ENCODE data around the gene MARCHF11.

Gene MARCHF11

GRCh38 chr5:16082982-16083381, 96.6 kb downstream of the MARCHF11 start:
- DNase-seq (ENCODE audit: low spot score) = no peak
- ChIA-PET CTCF (interaction anchor here (0.6 kb wide), 1 partner anchor 1107 kb away, joined by 3 read pairs; no protein-coding TSS in a partner anchor), POLR2A (ENCODE audit: low non-redundant PET) (no interaction called here)
- no peak overlapping the region for H3K27ac ChIP-seq
- no peak for TF ChIP-seq CTCF (conservative IDR thresholded peaks at IDR 0.05; ENCODE audit: low read depth)

- ChIA-PET CTCF (no interaction called here), POLR2A (ENCODE audit: low non-redundant PET) (no interaction called here)
- no peak overlapping the region for H3K27ac ChIP-seq
- TF ChIP-seq CTCF (conservative IDR thresholded peaks at IDR 0.05; ENCODE audit: low read depth) = no peak
- no peak for DNase-seq (ENCODE audit: low spot score)
Measured at GRCh38 chr5:16082053-16082452, 97.5 kb downstream of the MARCHF11 start.

GRCh38 chr5:16081376-16081955, 98.1 kb downstream of the MARCHF11 start:
- ChIA-PET CTCF (no interaction called here), POLR2A (ENCODE audit: low non-redundant PET) (no interaction called here)
- H3K27ac ChIP-seq = no peak overlapping the region
- TF ChIP-seq CTCF (conservative IDR thresholded peaks at IDR 0.05; ENCODE audit: low read depth) = no peak
- DNase-seq (ENCODE audit: low spot score) = no peak

- no peak overlapping the region for H3K27ac ChIP-seq
- no peak for TF ChIP-seq CTCF (conservative IDR thresholded peaks at IDR 0.05; ENCODE audit: low read depth)
- POLR2A ChIA-PET (ENCODE audit: low non-redundant PET) = no interaction called here
- DNase-seq (ENCODE audit: low spot score) = no peak
- CTCF ChIA-PET = no interaction called here
Measured at GRCh38 chr5:16076657-16077056, 102.9 kb downstream of the MARCHF11 start.

GRCh38 chr5:16074358-16074757, 105.2 kb downstream of the MARCHF11 start:
- no peak for TF ChIP-seq CTCF (conservative IDR thresholded peaks at IDR 0.05; ENCODE audit: low read depth)
- H3K27ac ChIP-seq = no peak overlapping the region
- ChIA-PET POLR2A (ENCODE audit: low non-redundant PET) (no interaction called here), CTCF (interaction anchor here (0.7 kb wide), 1 partner anchor 969 kb away, joined by 3 read pairs; no protein-coding TSS in a partner anchor)
- DNase-seq (ENCODE audit: low spot score) = no peak

GRCh38 chr5:16072616-16073015, 107.0 kb downstream of the MARCHF11 start:
- CTCF ChIA-PET = no interaction called here
- DNase-seq (ENCODE audit: low spot score) = no peak
- no peak overlapping the region for H3K27ac ChIP-seq

More at GRCh38 chr5:16072616-16073015, 107.0 kb downstream of the MARCHF11 start:
- POLR2A ChIA-PET (ENCODE audit: low non-redundant PET) = no interaction called here
- no peak for TF ChIP-seq CTCF (conservative IDR thresholded peaks at IDR 0.05; ENCODE audit: low read depth)
